HepG2 (cell line): ENCODE measurements around the gene WTAP. TPM values are rescaled to one million over a fixed set of nuclear protein-coding genes. Genes with fewer than 3 reads are reported as not detected.

Experiments
- AKNA ChIP-seq: sonication (generic); formaldehyde crosslinking; IDR thresholded peaks from 2 replicates; pipeline ENCODE4 v1.4.0; 2020; ENCODE audit warnings: missing genetic modification reagents, borderline replicate concordance
- CSRNP1 ChIP-seq: sonication (generic); formaldehyde crosslinking; IDR thresholded peaks from 2 replicates; pipeline ENCODE4 v1.8.1; 2023; ENCODE audit warnings: mild to moderate bottlenecking, missing genetic modification reagents
- HNRNPUL1 ChIP-seq: fragments of 200-400 bp; formaldehyde crosslinking; IDR thresholded peaks from 2 replicates; pipeline ENCODE4 v1.6.1; 2017; ENCODE audit warnings: low read depth, mild to moderate bottlenecking, low read length, moderate library complexity
- RBM39 ChIP-seq: fragments of 200-400 bp; formaldehyde crosslinking; IDR thresholded peaks from one replicate; pipeline ENCODE4 v1.6.1; 2018; ENCODE audit warnings: antibody characterized with exemption, mild to moderate bottlenecking, low read depth, low read length; ENCODE audit not compliant: poor library complexity, severe bottlenecking
- RNF2 ChIP-seq: fragments of 450-650 bp; conservative IDR thresholded peaks from 2 replicates; pipeline ENCODE4 v1.6.1; 2016; ENCODE audit warnings: low read depth
- TGIF2 ChIP-seq: IDR thresholded peaks from 2 replicates; pipeline ENCODE4 v1.6.1; 2016; ENCODE audit warnings: control low read depth, missing compliant biosample characterization
- ZFAT ChIP-seq: sonication (generic); formaldehyde crosslinking; conservative IDR thresholded peaks from 2 replicates; pipeline ENCODE4 v1.8.1; 2023; ENCODE audit warnings: missing genetic modification reagents, inconsistent platforms
- ZFP1 ChIP-seq: IDR thresholded peaks from 2 replicates; pipeline ENCODE4 v1.6.1; 2016
- ZNF230 ChIP-seq: sonication (generic); formaldehyde crosslinking; IDR thresholded peaks from 2 replicates; pipeline ENCODE4 v1.4.0; 2020; ENCODE audit warnings: mild to moderate bottlenecking, missing genetic modification reagents
- ZNF235 ChIP-seq: sonication (generic); formaldehyde crosslinking; IDR thresholded peaks from 2 replicates; pipeline ENCODE4 v1.8.1; 2023; ENCODE audit warnings: mild to moderate bottlenecking, missing genetic modification reagents, borderline replicate concordance
- ZNF503 ChIP-seq: sonication (generic); formaldehyde crosslinking; IDR thresholded peaks from 2 replicates; pipeline ENCODE4 v1.4.0; 2020; ENCODE audit warnings: missing genetic modification reagents
- ZNF619 ChIP-seq: sonication (generic); formaldehyde crosslinking; IDR thresholded peaks from 2 replicates; pipeline ENCODE4 v1.4.0; 2020; ENCODE audit warnings: mild to moderate bottlenecking, missing genetic modification reagents
- ZNF646 ChIP-seq: sonication (generic); formaldehyde crosslinking; IDR thresholded peaks from 2 replicates; pipeline ENCODE4 v1.9.0; 2021; ENCODE audit warnings: mild to moderate bottlenecking, missing genetic modification reagents
- ZSCAN9 ChIP-seq: IDR thresholded peaks from 2 replicates; pipeline ENCODE4 v1.6.1; 2016; ENCODE audit warnings: borderline replicate concordance
- polyA plus RNA-seq, 8 experiments: library from polyadenylated mRNA; depleted of rRNA in 3 of 8; stranded (reverse) in 7 of 8; unstranded in 1 of 8; fragments of >200 nt; fragmentation: Illumina TruSeq in 4 of 8; extraction: Trizol in 4 of 8; gene quantifications; 2 replicates each; pipeline versions ENCODE4 v1.2.1 to v1.2.3, GENCODE V29; 2011 to 2016; ENCODE audit warnings: low read depth in 4 of 8, missing spikeins in 1 of 8, mixed read lengths in 1 of 8; ENCODE audit not compliant: insufficient read depth in 1 of 8
- total RNA-seq, 5 experiments: library from RNA; depleted of rRNA; stranded (reverse); fragments of >200 nt; fragmentation: Illumina TruSeq; extraction: Trizol; gene quantifications; 2 replicates each; pipeline ENCODE4 v1.2.3, GENCODE V29; 2016; ENCODE audit warnings: low read depth in 1 of 5

WTAP gene
- total and polyA plus RNA-seq, 2 of the 13 experiments (the other 11 are each of a cell fraction or from before 2014, with no cell fraction given), result 31.6 to 167 TPM

GRCh38 chr6:159788753-159789376, 61.6 kb downstream of the WTAP start (continued):
- TF ChIP-seq ZSCAN9 (no peak), ZNF230 (CRISPR knock-in tag) (peak; percentile 70; the same call in 1 of the 2 replicates), TGIF2 (CRISPR knock-in tag) (peak; percentile 88), ZNF619 (CRISPR knock-in tag) (no peak), ZNF235 (CRISPR knock-in tag) (peak; percentile 84; the same call in 1 of the 2 replicates), RNF2 (peak; percentile 54; the same call in 1 of the 2 replicates), ZNF503 (CRISPR knock-in tag) (no peak), ZFP1 (CRISPR knock-in tag) (no peak), RBM39 (no peak), CSRNP1 (CRISPR knock-in tag) (no peak), HNRNPUL1 (0 out of 2 replicates have a peak, but pooled peaks have one; percentile 37), ZNF646 (CRISPR knock-in tag) (no peak), AKNA (CRISPR knock-in tag) (no peak), ZFAT (CRISPR knock-in tag) (peak; percentile 17)
